MCF 10A (cell line): Measurements from ENCODE around the gene CSNK1G1. TPM values are rescaled to one million over a fixed set of nuclear protein-coding genes. Genes with fewer than 3 reads are reported as not detected.

Source experiments
- BruUV-seq: library from RNA; stranded (reverse); fragments of 400-500 nt; replicated peaks from 2 replicates; lab custom pipeline; 2021; lab: Mats Ljungman, UMichigan
- CTCF ChIA-PET: fragments of 300-600 bp; sonication (Branson Sonifier 250); formaldehyde crosslinking; extraction: SDS; loops from one replicate; lab custom pipeline; 2021; ENCODE audit warnings: antibody characterized with exemption, inconsistent platforms; lab: Yijun Ruan, JAX
- POLR2A ChIA-PET: fragments of 300-600, 350-650 bp; sonication (Branson Sonifier 250); formaldehyde crosslinking; extraction: SDS; loops from one replicate; lab custom pipeline; 2020; ENCODE audit warnings: antibody characterized with exemption, inconsistent platforms; lab: Yijun Ruan, JAX
- DNase-seq: peaks from one replicate; pipeline ENCODE4 v3.0.0-alpha.2; 2018; ENCODE audit not compliant: unreplicated experiment
- H3K27ac Mint-ChIP-seq: one replicate; pipeline ENCODE4 v1.8.0; 2022; ENCODE audit warnings: mild to moderate bottlenecking, low read depth, mixed read lengths; ENCODE audit not compliant: unreplicated experiment
- H3K27me3 Mint-ChIP-seq: one replicate; pipeline ENCODE4 v1.8.0; 2022; ENCODE audit warnings: mixed read lengths; ENCODE audit not compliant: insufficient read depth, unreplicated experiment
- H3K36me3 Mint-ChIP-seq: one replicate; pipeline ENCODE4 v1.8.0; 2022; ENCODE audit warnings: mild to moderate bottlenecking, moderate library complexity, mixed read lengths; ENCODE audit not compliant: insufficient read depth, unreplicated experiment
- H3K4me1 Mint-ChIP-seq: one replicate; pipeline ENCODE4 v1.8.0; 2022; ENCODE audit warnings: mixed read lengths; ENCODE audit not compliant: insufficient read depth, unreplicated experiment
- H3K4me3 Mint-ChIP-seq: one replicate; pipeline ENCODE4 v1.8.0; 2022; ENCODE audit warnings: mild to moderate bottlenecking, moderate library complexity, mixed read lengths; ENCODE audit not compliant: unreplicated experiment
- H3K9me3 Mint-ChIP-seq: one replicate; pipeline ENCODE4 v1.8.0; 2022; ENCODE audit warnings: mixed read lengths; ENCODE audit not compliant: unreplicated experiment
- intact Hi-C: fragments of 100-400 bp; cut with micrococcal nuclease; formaldehyde crosslinking; loops from 2 replicates; pipeline ENCODE4 v1.14.1; 2022
- total RNA-seq: library from RNA; stranded (reverse); gene quantifications from 2 replicates; pipeline ENCODE4 v1.2.3, GENCODE V29; 2022
- TF ChIP-seq, protein P1 (sequence below): fragments of 200-600 bp; IDR thresholded peaks from one replicate; pipeline ENCODE4 v1.8.0; 2022; ENCODE audit warnings: antibody characterized with exemption, mild to moderate bottlenecking; ENCODE audit not compliant: unreplicated experiment

Gene CSNK1G1
- total RNA-seq, 1 experiment from 2014 or later: 31.0 TPM

DNA sequence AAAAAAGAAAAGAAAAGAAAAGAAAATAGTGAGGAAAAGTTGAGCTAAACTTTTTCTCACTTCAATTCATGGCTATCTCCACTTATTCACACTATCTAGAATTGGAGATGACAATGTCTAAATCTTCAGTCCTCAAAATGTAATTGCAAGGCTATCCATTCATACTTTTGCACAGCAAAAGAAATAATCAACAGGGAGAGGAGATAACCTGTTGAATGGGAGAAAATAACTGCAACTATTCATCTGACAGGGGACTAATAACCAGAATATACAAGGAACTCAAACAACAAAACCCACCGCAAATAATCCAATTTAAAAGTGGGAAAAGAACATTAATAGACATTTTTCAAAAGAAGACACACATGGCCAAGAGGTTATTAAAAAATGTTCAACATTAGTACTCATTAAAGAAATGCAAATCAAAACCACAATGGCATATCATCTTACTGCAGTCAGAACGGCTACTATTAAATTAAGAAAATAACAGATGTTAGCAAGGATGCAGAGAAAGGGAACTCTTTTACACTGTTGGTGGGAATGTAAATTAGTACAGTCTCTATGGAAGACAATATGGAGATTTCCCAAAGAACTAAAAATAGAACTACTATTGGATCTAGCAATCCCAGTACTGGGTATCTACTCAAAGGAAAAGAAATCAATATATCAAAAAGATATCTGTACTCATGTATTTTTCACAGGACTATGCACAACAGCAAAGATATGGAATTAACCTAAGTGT is 119.6 kb downstream of the CSNK1G1 start:
- DNase-seq: no peak
- H3K4me1 Mint-ChIP-seq: peaks cover 9% of the 10 kb centered on the region
- CTCF ChIA-PET: no interaction called here
- no TSS peak for BruUV-seq
- POLR2A ChIA-PET: no interaction called here
- no peak overlapping the region for H3K27ac Mint-ChIP-seq
- no peaks in the 10 kb centered on the region for H3K9me3 Mint-ChIP-seq
- no peaks in the 10 kb centered on the region for H3K27me3 Mint-ChIP-seq
- H3K4me3 Mint-ChIP-seq: no peak overlapping the region
- peaks cover 12% of the 10 kb centered on the region for H3K36me3 Mint-ChIP-seq
- intact Hi-C loops: no loop called here
- TF ChIP-seq, protein P1, sequence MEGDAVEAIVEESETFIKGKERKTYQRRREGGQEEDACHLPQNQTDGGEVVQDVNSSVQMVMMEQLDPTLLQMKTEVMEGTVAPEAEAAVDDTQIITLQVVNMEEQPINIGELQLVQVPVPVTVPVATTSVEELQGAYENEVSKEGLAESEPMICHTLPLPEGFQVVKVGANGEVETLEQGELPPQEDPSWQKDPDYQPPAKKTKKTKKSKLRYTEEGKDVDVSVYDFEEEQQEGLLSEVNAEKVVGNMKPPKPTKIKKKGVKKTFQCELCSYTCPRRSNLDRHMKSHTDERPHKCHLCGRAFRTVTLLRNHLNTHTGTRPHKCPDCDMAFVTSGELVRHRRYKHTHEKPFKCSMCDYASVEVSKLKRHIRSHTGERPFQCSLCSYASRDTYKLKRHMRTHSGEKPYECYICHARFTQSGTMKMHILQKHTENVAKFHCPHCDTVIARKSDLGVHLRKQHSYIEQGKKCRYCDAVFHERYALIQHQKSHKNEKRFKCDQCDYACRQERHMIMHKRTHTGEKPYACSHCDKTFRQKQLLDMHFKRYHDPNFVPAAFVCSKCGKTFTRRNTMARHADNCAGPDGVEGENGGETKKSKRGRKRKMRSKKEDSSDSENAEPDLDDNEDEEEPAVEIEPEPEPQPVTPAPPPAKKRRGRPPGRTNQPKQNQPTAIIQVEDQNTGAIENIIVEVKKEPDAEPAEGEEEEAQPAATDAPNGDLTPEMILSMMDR: no peak

DNA sequence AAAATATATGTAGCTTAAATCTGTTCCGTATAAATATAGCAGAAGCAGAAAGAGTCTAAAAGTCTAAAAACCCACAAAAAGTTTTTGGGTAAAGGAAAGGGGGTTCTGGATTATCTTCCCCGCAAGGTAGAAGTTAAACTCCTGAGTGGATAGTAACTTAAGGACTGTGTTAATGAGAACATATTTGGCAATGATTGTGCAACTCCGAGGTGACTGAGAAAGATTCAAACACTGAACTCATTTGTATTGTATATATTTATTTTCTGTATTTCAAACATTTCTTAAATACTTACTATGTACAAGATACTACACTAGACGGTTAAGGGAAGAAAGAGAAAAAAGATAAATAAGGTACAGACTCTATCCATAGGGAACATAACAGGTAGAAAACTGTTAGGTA is 120.4 kb downstream of the CSNK1G1 start:
- no peak overlapping the region for H3K4me3 Mint-ChIP-seq
- no peak overlapping the region for H3K27ac Mint-ChIP-seq
- DNase-seq: no peak
- peaks cover 9% of the 10 kb centered on the region for H3K4me1 Mint-ChIP-seq
- intact Hi-C loops: no loop called here
- H3K27me3 Mint-ChIP-seq: no peaks in the 10 kb centered on the region
- H3K36me3 Mint-ChIP-seq: peaks cover 12% of the 10 kb centered on the region
- H3K9me3 Mint-ChIP-seq: no peaks in the 10 kb centered on the region
- TF ChIP-seq, protein P1: no peak
- POLR2A ChIA-PET: interaction anchor here (1.0 to 1.2 kb wide), 2 partner anchors 12 to 152 kb away, joined by 3 to 6 read pairs; no protein-coding TSS in a partner anchor
- no TSS peak for BruUV-seq
- CTCF ChIA-PET: no interaction called here

DNA sequence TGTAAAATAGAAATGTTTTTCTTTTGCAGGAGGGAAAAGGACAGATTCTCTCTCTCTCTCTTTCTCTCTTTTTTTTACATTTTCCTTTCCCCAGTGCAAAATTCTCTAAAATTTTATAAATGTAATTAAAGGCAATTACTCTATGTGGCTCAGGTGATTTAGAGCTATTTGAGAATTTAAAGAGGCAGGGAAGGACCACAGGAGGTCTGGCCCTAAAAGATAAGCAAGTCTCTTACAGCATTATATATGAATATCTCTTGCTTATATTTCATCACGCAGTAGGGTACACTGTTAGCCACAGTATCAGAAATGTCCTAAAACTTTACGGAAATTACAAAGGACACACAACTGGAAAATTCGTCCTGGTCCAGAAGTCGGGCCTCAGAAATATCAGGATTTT is 122.7 kb downstream of the CSNK1G1 start:
- peaks cover 12% of the 10 kb centered on the region for H3K36me3 Mint-ChIP-seq
- no TSS peak for BruUV-seq
- no peaks in the 10 kb centered on the region for H3K9me3 Mint-ChIP-seq
- TF ChIP-seq, protein P1: no peak
- no peak overlapping the region for H3K27ac Mint-ChIP-seq
- H3K4me3 Mint-ChIP-seq: no peak overlapping the region
- POLR2A ChIA-PET: interaction anchor here (0.9 kb wide), 1 partner anchor 14 kb away, joined by 4 read pairs; no protein-coding TSS in a partner anchor
- no peak for DNase-seq
- intact Hi-C loops: no loop called here
- peaks cover 9% of the 10 kb centered on the region for H3K4me1 Mint-ChIP-seq
- H3K27me3 Mint-ChIP-seq: no peaks in the 10 kb centered on the region
- CTCF ChIA-PET: interaction anchor here (1.2 kb wide), 1 partner anchor 13 kb away, joined by 3 read pairs; no protein-coding TSS in a partner anchor

DNA sequence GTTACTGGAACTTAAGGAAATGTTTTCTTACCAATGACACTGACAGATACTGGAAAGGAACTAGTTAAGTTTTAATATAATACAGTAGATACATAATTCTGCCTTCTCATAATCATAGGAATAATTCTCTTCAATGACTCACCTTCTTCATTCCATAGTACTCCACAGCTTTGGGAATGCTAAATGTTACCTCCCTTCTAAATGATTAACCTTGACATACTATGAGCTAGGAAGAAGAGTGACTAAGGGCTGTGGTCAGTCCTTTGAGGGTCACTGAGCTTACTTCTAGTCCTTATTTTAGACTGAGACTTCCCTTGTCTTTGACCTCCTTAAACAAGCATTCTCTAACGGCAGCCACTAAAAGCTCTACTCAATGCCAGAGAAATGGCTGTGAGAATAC is 123.6 kb downstream of the CSNK1G1 start:
- Mint-ChIP-seq H3K4me1 (peaks cover 9% of the 10 kb centered on the region), H3K27me3 (no peaks in the 10 kb centered on the region), H3K9me3 (no peaks in the 10 kb centered on the region), H3K27ac (no peak overlapping the region), H3K36me3 (peaks cover 6% of the 10 kb centered on the region), H3K4me3 (no peak overlapping the region)
- TF ChIP-seq, protein P1: no peak
- CTCF ChIA-PET: no interaction called here
- peak; percentile 22 for DNase-seq
- no TSS peak for BruUV-seq
- POLR2A ChIA-PET: interaction anchor here (0.8 to 1.8 kb wide), 4 partner anchors 8 to 124 kb away, joined by 3 to 4 read pairs (median 4); partner anchors contain the start of gene PPIB
- intact Hi-C loops: no loop called here
